ENCODE results near the gene CEP170B.

CEP170B gene

DNA sequence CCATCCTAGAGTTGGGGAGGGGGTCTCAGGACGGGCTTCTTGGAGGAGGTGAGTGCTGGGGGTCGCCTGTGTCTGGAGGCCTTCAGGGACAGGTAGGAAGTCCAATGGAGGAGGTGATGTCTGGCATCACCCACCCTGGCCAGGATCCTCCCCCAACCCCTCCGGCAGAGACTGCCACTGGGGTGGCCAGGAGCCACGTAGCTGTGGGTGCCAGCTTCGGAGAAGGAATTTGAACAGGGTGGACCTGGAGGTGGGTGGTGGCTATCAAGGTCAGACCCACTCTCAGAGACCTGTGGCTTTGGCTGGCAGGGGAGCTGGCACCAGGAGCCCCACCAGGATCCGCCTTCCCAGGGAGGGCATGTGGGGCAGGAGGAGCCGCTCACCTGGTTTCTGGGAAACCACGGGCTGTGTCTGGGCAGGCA, 9.1 kb downstream of the CEP170B start:
- H3F3A ChIP-seq (ENCODE audit: low read depth) = no peaks in the 10 kb centered on the region
- no peak overlapping the region for H3K9ac ChIP-seq (ENCODE audit: low read depth, low read length, poor library complexity, severe bottlenecking)
- no peak overlapping the region for H3K4me3 ChIP-seq (ENCODE audit: low read length, poor library complexity, severe bottlenecking)
- no peak for TF ChIP-seq CTCF (conservative IDR thresholded peaks at IDR 0.05; ENCODE audit: low read length)
- TF ChIP-seq EZH2phosphoT487 (IDR thresholded peaks at IDR 0.05; ENCODE audit: borderline replicate concordance) = no peak
- no peaks in the 10 kb centered on the region for H4K20me1 ChIP-seq (ENCODE audit: insufficient read depth, low read length, poor library complexity, severe bottlenecking)
- no peak overlapping the region for H3K4me2 ChIP-seq (ENCODE audit: low read depth, low read length, poor library complexity, severe bottlenecking)
- H3K9me3 ChIP-seq (ENCODE audit: insufficient read depth, low read depth, low read length) = no peaks in the 10 kb centered on the region
- no peaks in the 10 kb centered on the region for H3K4me1 ChIP-seq (ENCODE audit: insufficient read depth, low read length, poor library complexity, severe bottlenecking)
- no peaks in the 10 kb centered on the region for H3K27me3 ChIP-seq (ENCODE audit: insufficient read depth, low read length, poor library complexity, severe bottlenecking)
- H2AFZ ChIP-seq (ENCODE audit: low read length) = no peak overlapping the region
- H3K36me3 ChIP-seq (ENCODE audit: insufficient read depth, low read length) = no peaks in the 10 kb centered on the region
- H3K9me2 ChIP-seq (replicated peaks; ENCODE audit: low read depth, low read length) = no peaks in the 10 kb centered on the region
- H3K79me2 ChIP-seq (ENCODE audit: insufficient read depth, low read length) = no peaks in the 10 kb centered on the region

DNA sequence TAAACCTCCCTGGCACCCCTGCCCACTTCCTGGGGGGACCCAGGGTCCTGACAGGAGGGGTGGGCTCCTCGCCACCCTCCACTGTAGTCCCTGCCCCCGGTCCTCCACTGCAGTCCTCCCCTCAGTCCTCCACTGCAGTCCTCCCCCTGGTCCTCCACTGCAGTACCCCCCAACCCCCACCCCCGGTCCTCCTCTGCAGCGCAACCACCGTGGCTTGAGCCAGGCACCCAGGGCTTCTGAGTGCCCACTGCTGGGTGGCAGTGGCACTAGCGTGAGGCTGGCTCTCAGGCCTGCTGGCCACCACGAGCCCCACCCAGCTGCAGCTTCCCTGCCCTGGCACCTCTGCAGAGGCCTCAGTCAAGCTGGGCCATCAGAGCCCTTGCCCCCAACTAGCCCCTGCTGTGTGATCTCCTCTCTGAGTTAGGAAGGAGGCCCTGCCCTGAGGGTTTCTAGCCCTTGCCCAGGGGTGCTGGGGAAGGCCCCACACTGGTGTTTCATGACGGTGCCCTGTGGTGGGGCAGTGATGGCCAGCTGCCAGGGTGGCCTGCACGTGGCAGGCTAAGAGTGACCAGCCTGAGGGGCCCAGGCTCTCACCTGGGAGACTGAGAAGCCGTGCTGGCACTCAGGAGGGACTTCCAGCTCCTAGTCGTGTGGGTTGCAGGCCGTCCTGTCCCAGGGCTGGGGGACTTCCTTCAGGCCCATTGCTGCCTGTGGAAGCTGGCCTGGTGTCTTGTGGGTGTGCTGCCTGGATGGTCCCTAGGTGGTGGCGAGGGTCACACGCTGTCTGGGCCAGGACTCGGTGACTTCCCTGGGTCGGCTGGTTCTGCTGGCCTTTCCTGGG, 9.7 kb downstream of the CEP170B start:
- H3K79me2 ChIP-seq (ENCODE audit: insufficient read depth, low read length) = no peaks in the 10 kb centered on the region
- no peak overlapping the region for H3K9ac ChIP-seq (ENCODE audit: low read depth, low read length, poor library complexity, severe bottlenecking)
- no peak overlapping the region for H3K4me2 ChIP-seq (ENCODE audit: low read depth, low read length, poor library complexity, severe bottlenecking)
- no peaks in the 10 kb centered on the region for H3F3A ChIP-seq (ENCODE audit: low read depth)
- no peaks in the 10 kb centered on the region for H3K9me3 ChIP-seq (ENCODE audit: insufficient read depth, low read depth, low read length)
- no peaks in the 10 kb centered on the region for H3K36me3 ChIP-seq (ENCODE audit: insufficient read depth, low read length)
- no peaks in the 10 kb centered on the region for H4K20me1 ChIP-seq (ENCODE audit: insufficient read depth, low read length, poor library complexity, severe bottlenecking)
- no peak overlapping the region for H2AFZ ChIP-seq (ENCODE audit: low read length)
- H3K9me2 ChIP-seq (replicated peaks; ENCODE audit: low read depth, low read length) = no peaks in the 10 kb centered on the region
- H3K4me1 ChIP-seq (ENCODE audit: insufficient read depth, low read length, poor library complexity, severe bottlenecking) = no peaks in the 10 kb centered on the region
- TF ChIP-seq CTCF (conservative IDR thresholded peaks at IDR 0.05; ENCODE audit: low read length) = no peak
- TF ChIP-seq EZH2phosphoT487 (IDR thresholded peaks at IDR 0.05; ENCODE audit: borderline replicate concordance) = no peak
- H3K27me3 ChIP-seq (ENCODE audit: insufficient read depth, low read length, poor library complexity, severe bottlenecking) = no peaks in the 10 kb centered on the region
- H3K4me3 ChIP-seq (ENCODE audit: low read length, poor library complexity, severe bottlenecking) = no peak overlapping the region

GRCh38 chr14:104875412-104875751, 10.3 kb downstream of the CEP170B start:
- no peaks in the 10 kb centered on the region for H3K36me3 ChIP-seq (ENCODE audit: insufficient read depth, low read length)
- H3K9me2 ChIP-seq (replicated peaks; ENCODE audit: low read depth, low read length) = no peaks in the 10 kb centered on the region
- no peaks in the 10 kb centered on the region for H3K27me3 ChIP-seq (ENCODE audit: insufficient read depth, low read length, poor library complexity, severe bottlenecking)
- H3F3A ChIP-seq (ENCODE audit: low read depth) = no peaks in the 10 kb centered on the region
- no peak for TF ChIP-seq EZH2phosphoT487 (IDR thresholded peaks at IDR 0.05; ENCODE audit: borderline replicate concordance)
- H3K79me2 ChIP-seq (ENCODE audit: insufficient read depth, low read length) = no peaks in the 10 kb centered on the region
- H3K4me2 ChIP-seq (ENCODE audit: low read depth, low read length, poor library complexity, severe bottlenecking) = no peak overlapping the region
- H3K4me1 ChIP-seq (ENCODE audit: insufficient read depth, low read length, poor library complexity, severe bottlenecking) = no peaks in the 10 kb centered on the region
- no peak overlapping the region for H2AFZ ChIP-seq (ENCODE audit: low read length)
- no peaks in the 10 kb centered on the region for H3K9me3 ChIP-seq (ENCODE audit: insufficient read depth, low read depth, low read length)
- no peak overlapping the region for H3K9ac ChIP-seq (ENCODE audit: low read depth, low read length, poor library complexity, severe bottlenecking)
- no peaks in the 10 kb centered on the region for H4K20me1 ChIP-seq (ENCODE audit: insufficient read depth, low read length, poor library complexity, severe bottlenecking)
- no peak overlapping the region for H3K4me3 ChIP-seq (ENCODE audit: low read length, poor library complexity, severe bottlenecking)

- Histone ChIP-seq H3K27me3 (ENCODE audit: insufficient read depth, low read length, poor library complexity, severe bottlenecking) (no peaks in the 10 kb centered on the region), H3K79me2 (ENCODE audit: insufficient read depth, low read length) (no peaks in the 10 kb centered on the region), H3K9ac (ENCODE audit: low read depth, low read length, poor library complexity, severe bottlenecking) (no peak overlapping the region), H3K9me2 (replicated peaks; ENCODE audit: low read depth, low read length) (no peaks in the 10 kb centered on the region), H4K20me1 (ENCODE audit: insufficient read depth, low read length, poor library complexity, severe bottlenecking) (no peaks in the 10 kb centered on the region), H2AFZ (ENCODE audit: low read length) (no peak overlapping the region), H3K9me3 (ENCODE audit: insufficient read depth, low read depth, low read length) (no peaks in the 10 kb centered on the region), H3F3A (ENCODE audit: low read depth) (no peaks in the 10 kb centered on the region), H3K4me3 (ENCODE audit: low read length, poor library complexity, severe bottlenecking) (no peak overlapping the region), H3K4me1 (ENCODE audit: insufficient read depth, low read length, poor library complexity, severe bottlenecking) (no peaks in the 10 kb centered on the region), H3K4me2 (ENCODE audit: low read depth, low read length, poor library complexity, severe bottlenecking) (no peak overlapping the region), H3K36me3 (ENCODE audit: insufficient read depth, low read length) (no peaks in the 10 kb centered on the region)
- TF ChIP-seq EZH2phosphoT487 (IDR thresholded peaks at IDR 0.05; ENCODE audit: borderline replicate concordance) (no peak), CTCF (conservative IDR thresholded peaks at IDR 0.05; ENCODE audit: low read length) (no peak)
Measured at GRCh38 chr14:104875811-104876210, 10.7 kb downstream of the CEP170B start.

Measured in Loucy (cell line).